GM19397 (cell line): ENCODE results near the gene RAD50.
A peak's percentile ranks its signal among the peaks of the same experiment; 100 is the strongest.

ENCODE experiments used
- ATAC-seq: cut with Tn5 transposase; IDR thresholded peaks from one replicate; pipeline ENCODE4 v1.9.1; 2021; ENCODE audit warnings: mild to moderate bottlenecking, moderate library complexity; ENCODE audit not compliant: unreplicated experiment

RAD50 gene

GRCh38 chr5:132673939-132674630, 117.3 kb downstream of the RAD50 start, which contains the start of gene IL4:
Gene IL4 (plus strand): TSS chr5:132673989. CDS start chr5:132674051, 62 bp downstream.
- no peak for ATAC-seq

- peak; percentile 79 for ATAC-seq
Observed at GRCh38 chr5:132674671-132675506, 118.1 kb downstream of the RAD50 start.

- no peak for ATAC-seq
Observed at GRCh38 chr5:132675936-132676689, 119.3 kb downstream of the RAD50 start.

GRCh38 chr5:132677191-132677590, 120.4 kb downstream of the RAD50 start:
- ATAC-seq: no peak

- ATAC-seq: no peak
Observed at GRCh38 chr5:132677682-132678400, 121.1 kb downstream of the RAD50 start.

GRCh38 chr5:132678735-132679134, 122.0 kb downstream of the RAD50 start:
- no peak for ATAC-seq

- no peak for ATAC-seq
Observed at GRCh38 chr5:132679166-132679565, 122.4 kb downstream of the RAD50 start.

GRCh38 chr5:132679717-132680380, 123.1 kb downstream of the RAD50 start:
- ATAC-seq: no peak

GRCh38 chr5:132680780-132681475, 124.2 kb downstream of the RAD50 start:
- ATAC-seq: no peak

- ATAC-seq: no peak
Observed at GRCh38 chr5:132681476-132681831, 124.7 kb downstream of the RAD50 start.

- ATAC-seq: no peak
Observed at GRCh38 chr5:132681983-132682382, 125.2 kb downstream of the RAD50 start.

- ATAC-seq: no peak
Observed at GRCh38 chr5:132684491-132684890, 127.7 kb downstream of the RAD50 start.

- no peak for ATAC-seq
Observed at GRCh38 chr5:132684922-132685720, 128.3 kb downstream of the RAD50 start.

GRCh38 chr5:132686193-132686592, 129.4 kb downstream of the RAD50 start:
- ATAC-seq: no peak

- no peak for ATAC-seq
Observed at GRCh38 chr5:132687995-132688394, 131.2 kb downstream of the RAD50 start.

- ATAC-seq: no peak
Observed at GRCh38 chr5:132688536-132689339, 132.0 kb downstream of the RAD50 start.

- no peak for ATAC-seq
Observed at GRCh38 chr5:132689513-132689912, 132.7 kb downstream of the RAD50 start.

GRCh38 chr5:132690156-132690555, 133.4 kb downstream of the RAD50 start:
- ATAC-seq: no peak
